Temporal lobe (tissue), 1 donor: ENCODE measurements around the gene MAOA. TPM values are rescaled to one million over a fixed set of nuclear protein-coding genes. Genes with fewer than 3 reads are reported as not detected.

Experiments used
- total RNA-seq: library from RNA; depleted of rRNA; stranded (reverse); fragments of >200 nt; gene quantifications from one replicate; pipeline ENCODE4 v1.2.3, GENCODE V29; 2014

The MAOA gene
- total RNA-seq, 1 donor from 2014 or later = 12.0 TPM

Other genes starting within 250 kb of the MAOA start
- 5.7 TPM for gene MAOB, start 226.2 kb downstream of the MAOA start, total RNA-seq